ENCODE data around the gene PCDHGA1.

- no peak for TF ChIP-seq CTCF (IDR thresholded peaks at IDR 0.05; ENCODE audit: poor library complexity)
- no peak for TF ChIP-seq EZH2 (IDR thresholded peaks at IDR 0.05; ENCODE audit: borderline replicate concordance)
These were observed 217.6 kb downstream of the PCDHGA1 start for GRCh38 chr5:141547921-141548320.

All from hepatocyte (in vitro differentiated cells).